ENCODE measurements around the gene SLIT3.

Gene SLIT3

DNA sequence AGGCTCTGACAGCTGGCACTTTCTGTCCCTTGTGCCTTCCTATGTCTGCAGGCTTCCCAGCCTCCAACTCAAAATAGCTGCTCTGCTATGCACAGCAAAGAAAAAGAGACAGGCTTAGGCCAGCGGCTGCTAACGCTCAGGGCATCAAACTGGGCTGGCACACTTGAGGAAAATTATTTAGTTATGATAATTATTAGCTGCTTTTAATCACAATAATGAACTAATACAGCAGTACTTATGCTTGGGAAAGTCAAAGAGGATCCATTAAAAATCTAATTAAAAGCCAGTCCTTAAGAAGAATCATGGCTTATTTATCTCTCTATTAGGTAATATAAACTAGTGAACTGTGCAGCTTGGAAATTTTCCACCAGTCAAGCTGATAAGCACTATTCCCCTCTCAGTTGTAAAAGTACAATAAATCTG, 233.2 kb downstream of the SLIT3 start:
- DNase-seq = no peak

DNA sequence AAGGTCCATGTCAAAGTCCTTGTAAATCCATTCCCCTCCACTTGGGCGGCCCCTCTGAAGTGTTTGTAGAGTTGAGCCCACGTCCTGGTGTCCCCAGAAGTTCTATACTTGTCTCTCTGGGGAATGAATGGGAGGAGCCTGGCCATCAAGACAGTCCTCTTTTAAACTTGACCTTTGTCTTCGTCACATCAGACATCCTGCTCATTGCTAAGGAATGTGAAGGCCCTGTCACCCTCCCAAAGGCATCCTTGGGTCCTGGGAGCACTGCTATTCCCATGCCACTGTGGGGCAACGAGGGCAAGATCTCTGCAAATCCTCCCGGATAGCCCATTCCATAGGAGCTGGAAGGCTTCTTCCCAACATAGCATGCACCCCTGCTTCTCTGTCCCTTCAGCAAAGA, 235.5 kb downstream of the SLIT3 start:
- DNase-seq = no peak

DNA sequence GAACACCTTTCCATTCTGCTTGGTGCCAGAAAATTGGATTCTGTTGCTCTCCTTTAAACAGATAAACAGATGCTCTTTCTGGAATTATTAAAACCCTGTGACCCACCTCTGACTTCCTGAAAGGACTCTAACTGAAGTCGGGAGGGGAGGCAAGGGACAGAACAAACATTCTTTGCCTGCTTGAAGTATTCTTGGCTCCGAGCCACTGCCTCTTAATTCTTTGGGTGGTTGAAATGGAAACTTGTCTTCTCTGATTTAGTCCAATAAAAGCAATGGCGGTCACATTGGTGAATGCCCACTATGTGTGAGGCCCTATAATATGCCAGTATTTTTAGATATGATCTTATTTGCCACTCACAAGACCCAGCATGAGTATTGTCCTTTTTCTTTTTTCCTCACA, 236.8 kb downstream of the SLIT3 start:
- DNase-seq = no peak

DNA sequence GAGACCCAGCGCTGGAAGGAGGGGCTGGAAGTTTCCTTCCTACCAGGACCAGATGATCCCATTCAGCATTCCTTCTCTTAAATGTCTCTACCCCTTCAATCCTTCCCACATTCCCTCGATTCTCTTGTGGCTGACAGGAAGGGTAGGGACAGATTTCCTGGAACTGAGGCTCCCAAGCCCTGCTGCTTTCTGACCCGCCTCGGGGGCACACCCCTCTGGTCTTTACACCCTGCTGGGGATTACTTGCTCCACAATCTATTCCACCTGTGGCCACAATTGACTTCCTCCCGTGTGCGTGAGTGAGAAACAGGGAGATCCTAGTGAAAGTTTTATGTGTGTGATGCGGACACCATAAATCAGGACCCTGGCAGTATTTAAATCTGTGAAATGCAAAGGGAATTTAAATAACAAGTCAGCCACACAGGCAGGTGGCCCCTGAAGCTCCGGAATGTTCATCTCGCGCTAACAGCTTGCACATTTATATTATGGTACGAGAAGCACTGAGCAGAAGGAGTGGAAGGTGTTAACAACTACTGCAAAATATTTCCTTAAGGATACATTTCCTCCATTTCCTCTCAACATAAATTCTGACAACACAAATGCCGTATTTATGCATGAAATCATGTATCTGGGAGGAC, 237.5 kb downstream of the SLIT3 start:
- DNase-seq = no peak

DNA sequence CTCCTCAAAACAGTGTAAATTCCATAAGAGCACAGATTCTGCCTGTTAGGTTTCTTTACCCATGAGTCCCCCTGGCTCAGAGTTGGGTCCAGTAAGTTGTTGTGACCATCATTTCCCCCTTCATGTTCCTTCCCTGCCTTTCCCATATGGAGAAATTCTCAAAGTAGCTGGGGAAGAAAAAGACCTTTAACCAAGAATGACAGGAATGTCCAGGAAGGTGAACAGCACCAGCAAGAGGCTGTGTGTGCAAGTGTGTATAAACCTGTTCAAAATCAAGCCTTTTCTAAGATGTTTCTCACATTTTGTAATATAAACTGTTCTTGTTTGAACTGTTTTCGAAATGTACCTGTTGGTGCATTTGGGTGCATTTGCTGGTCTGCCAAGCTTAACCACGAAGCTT, 238.2 kb downstream of the SLIT3 start:
- no peak for DNase-seq

DNA sequence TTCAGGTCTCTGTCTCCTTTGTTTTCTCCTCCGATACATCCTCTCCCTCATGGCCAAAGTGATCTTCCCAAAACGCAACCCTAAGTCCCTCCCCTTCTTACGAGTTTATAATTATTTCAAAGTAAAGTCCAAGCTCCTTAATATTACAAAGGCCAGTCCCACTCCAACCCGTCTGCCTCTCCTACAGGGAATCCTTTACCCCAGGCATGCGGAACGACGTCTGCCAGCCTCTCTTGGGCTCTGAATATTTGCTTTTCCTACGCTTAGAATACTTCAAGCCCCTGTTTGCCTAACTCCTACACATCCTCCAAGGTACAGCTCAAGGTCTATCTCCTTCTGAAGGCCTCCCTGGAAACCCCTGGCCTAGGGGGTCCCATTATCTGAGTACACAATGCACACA, 246.4 kb downstream of the SLIT3 start:
- no peak for DNase-seq

DNA sequence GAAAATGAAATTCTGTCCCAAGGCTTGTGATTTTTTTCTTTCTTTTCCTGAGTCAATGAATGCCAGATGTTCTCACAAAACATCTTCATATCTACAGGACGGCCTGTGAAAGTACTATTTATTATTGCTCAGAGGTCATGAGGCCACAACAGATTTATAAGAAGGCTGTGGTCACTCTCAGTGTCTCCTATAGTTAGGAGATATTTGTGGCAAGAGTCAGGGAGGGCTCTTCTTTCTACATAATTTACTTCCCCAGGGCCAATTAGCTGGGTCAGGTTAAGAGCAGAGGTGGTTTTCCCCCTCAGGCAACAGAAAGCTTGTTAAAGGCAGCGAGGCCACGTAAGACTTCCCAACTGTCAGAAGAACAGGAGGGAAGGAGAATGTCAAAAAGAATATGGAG, 248.7 kb downstream of the SLIT3 start:
- no peak for DNase-seq

DNA sequence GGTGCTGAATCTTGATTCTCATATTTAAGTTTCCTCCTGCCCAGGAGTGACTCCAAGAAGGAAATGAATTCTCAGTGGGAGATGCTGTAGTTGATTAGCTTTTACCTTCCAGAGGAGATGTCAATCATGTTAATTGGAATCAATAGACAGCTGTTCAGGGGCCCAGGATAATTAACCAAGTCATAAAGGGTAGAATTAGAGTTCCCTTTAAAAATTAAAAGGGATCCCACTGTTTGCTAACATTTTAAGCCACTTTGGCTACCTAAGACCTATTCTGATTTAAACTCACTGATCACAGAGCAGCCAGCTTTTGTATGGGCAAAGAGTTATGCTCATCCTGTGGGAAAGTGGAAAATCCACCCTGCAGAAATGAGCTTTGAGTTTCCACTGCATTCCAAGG, 249.6 kb downstream of the SLIT3 start:
- DNase-seq = no peak

DNA sequence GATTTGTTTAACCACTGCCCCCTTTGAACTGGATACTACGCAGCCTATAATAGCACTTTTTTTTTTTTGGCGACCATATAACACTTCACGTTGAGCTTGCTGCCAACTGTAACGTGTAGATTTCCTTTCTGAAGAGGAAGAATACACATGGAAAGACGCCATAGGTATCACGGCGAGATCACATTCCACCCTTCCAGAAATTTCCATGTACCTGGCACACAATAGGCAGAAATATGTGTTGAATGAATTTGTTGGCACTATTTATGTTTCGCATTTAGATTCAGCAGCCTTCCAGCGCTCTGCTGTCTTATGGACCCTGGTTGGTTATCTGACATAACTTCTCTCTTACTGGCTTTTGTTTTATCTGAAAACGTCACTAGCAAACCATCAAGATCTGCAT, 250.3 kb downstream of the SLIT3 start:
- no peak for DNase-seq

DNA sequence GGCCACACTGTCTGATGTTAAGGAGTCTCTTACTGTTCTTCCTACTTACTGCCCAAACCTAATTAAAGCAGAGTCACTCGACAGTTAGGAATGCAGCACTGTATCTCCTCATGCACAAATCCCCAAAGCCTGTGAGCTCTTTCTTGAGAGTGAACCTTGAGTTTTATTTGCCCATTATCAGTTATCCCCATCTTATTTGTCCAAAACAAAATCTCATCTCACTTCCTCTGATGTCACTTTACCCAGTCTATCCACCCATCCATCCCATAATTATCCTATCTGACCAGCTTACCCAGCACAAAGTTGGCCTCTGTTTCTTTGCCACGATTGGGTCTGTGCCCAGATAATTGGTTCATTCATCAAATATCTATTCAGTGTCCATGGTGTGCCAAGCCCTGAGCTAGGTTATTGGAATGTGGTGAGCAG, 250.8 kb downstream of the SLIT3 start:
- DNase-seq = no peak

DNA sequence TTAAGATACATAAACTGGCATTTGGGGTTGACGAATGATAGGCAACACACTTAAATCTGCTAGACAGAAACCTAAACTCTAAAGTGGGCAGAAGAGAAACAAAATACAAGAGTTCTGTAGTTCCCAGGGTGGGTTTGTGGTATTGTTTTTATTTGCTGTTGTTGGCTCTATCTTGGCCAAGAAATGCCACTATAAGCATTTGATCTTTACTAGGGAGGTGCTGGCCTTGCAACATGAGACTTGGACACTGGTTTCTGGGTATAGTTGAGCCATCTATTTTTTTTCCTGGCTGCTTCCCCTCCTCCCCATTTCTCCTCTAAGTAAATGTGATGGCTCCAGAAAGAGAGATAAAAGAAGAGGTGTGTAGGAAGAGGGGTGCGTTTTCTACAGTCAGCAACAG, 251.2 kb downstream of the SLIT3 start:
- no peak for DNase-seq

DNA sequence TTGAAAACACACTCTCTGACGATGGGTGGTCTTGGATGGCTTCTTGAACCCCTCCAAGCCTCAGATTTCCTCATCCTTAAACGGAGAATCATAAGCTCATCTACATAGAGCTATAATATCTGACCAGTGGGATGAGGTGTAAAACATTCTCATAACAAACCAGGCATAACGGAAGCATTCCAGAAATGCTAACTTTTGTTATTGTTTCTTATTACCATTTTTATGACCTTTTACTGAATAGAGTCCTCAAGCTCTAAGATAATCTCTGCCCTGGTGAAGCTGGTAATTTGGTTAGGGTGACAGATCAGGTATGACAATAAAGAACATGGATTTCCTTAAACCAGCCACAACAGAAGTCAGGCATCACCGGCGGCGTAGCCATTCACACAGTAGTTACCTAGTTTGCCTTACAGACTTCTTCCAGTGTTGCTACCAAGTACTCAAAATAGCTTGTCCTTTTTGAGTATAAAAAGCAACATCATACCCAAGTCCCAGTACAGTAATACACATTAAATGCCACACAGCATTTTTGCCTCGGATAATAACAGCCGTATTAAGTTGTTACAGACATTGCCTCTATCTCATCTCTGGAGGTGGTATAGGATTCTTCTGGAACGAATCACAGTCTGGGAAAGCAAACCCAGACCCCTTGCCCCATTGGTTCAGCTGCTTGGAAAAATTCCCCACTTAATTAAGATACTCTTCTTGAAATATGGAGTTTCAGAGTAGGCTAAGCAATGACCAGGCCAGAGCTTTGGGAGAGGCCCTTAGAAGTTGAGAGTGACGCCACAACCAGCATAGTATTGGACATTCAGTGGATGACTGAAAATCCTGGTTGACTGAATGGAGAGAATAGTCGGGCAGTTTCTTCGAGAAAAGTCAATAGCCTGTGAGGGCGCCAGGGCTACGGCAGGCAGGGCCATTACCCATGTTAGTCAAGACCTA, 252.5 kb downstream of the SLIT3 start:
- no peak for DNase-seq

DNA sequence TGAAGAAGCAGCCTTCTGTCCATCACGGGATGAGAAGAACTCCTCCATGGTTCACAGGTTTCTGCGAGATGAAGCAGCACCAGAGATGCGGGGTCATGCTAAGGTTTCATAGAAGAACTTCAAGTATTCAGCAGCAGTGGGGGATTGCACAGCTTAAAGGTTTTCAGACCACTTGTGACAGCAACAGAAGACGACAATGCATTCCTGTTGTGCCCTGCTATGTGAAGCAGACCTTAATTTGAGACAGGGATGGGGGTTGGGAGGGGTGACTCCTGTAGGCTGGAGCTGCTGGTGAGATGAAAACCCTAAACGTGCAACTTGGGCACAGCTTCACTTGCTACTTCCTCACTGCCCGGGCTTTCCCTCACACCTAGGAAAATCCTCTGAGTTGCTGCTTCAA, 256.0 kb downstream of the SLIT3 start:
- no peak for DNase-seq

DNA sequence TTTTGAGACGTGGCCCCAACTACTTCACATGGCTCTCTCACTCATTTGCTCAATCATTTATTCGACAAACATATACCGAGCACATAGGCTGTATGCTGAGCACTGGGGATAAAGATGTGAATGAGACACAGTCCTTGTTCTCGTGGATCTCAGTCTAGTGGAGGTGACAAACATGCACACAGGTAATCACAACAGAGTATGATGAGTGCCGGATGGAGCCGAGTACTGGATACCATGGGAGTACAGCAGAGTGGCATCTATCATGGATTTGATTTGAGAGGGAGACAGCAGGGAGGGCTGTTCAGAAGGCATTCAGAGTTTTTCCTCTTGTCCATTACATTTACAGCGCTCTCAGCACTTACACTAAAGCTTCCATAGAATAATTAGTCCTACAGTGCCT, 259.8 kb downstream of the SLIT3 start:
- DNase-seq = no peak

DNA sequence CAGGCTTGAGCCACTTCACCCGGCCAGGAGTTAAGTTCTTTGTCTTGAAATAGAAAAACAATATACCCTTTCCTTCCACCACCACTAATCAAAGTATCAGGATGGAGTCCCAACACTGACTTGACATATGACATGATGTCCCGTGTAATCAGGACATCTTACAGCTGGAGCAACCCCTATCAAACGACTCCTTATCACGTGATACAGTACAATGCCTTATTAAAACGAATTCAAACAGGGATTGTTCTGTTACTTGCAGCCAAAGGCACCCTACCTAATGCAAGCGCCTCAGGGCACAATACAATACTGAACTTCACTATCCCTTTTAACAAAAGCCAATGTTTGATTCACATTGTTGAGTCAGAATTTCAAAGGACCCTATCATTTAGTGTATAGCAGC, 261.3 kb downstream of the SLIT3 start:
- DNase-seq = no peak

DNA sequence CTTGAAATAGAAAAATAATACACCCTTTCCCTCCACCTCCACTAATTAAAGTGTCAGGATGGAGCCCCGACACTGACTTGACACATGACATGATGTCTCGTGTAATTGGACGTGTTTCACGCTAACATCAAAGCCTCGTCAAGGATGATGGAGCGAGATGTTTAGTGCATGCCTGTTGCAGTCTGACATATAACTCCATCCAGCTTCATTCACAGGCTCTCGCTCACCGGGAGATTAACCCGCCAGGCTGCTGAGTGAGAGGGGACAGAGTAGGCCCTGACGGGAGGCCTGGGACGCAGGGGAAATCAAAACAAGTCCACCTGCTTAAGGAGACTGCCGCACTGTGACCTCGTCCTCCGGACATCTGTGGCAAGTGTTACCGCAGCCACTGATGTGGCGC, 263.5 kb downstream of the SLIT3 start:
- no peak for DNase-seq

DNA sequence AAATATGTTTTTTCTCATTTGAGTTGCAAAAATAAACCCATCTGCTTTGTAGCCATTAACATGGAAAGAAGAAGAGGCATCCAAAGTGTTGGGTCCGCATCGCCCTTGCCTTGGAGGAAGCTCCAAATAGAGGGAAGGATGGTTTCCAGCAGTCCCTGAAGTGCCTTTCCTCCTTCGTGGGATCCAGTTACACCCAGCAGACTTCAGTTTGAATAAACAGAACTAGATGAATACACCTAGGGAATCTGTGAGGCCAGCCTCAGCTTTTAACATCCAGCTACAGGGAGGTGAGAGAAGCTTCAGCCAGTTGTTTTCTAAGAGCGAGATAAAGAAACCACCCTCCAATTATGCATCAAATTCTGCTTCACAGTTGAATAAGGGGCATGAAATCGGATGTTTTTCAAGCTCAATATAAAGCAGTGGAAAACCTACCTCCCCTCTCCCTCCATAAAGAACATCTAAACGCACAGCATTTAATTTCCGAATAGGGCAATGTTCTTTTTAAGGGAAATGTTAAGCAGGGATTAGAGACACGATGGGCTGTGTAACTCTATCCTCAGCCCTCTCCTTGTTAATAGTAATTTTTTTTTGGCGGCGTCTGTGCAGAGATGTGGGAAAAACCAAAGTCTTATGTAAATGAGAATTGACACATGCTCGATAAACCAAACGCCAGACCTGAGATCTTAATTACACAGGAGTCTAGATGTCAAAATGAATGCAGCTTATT, 264.7 kb downstream of the SLIT3 start:
- no peak for DNase-seq

DNA sequence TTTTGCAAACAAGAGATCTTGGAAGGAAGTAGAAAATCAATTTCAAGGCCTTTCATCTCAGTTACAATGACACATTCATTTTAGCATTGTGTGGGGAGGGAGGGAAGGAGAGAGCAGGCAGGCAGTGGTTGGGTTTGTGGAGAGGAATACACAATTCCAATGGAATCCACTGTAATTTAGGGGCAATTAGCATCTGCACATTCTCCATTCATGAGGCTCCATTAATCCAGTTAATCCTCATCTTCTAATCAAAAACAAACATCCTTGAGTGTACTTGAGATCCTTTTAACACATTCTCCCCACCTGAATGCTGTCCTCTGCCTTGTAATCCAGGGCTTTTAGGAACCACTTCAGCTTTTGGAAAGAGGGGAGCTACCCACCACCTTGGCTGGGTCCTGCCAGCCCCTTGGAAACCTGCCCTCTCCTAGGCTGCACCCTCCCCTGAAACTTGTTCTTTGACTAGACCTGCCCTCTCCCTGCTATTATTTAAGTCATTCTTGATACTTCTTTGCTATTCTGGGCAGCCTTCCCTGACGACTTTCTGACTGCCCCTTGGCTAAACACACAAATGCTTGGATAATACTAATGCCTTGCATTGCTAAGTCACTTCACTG, 271.2 kb downstream of the SLIT3 start:
- no peak for DNase-seq

DNA sequence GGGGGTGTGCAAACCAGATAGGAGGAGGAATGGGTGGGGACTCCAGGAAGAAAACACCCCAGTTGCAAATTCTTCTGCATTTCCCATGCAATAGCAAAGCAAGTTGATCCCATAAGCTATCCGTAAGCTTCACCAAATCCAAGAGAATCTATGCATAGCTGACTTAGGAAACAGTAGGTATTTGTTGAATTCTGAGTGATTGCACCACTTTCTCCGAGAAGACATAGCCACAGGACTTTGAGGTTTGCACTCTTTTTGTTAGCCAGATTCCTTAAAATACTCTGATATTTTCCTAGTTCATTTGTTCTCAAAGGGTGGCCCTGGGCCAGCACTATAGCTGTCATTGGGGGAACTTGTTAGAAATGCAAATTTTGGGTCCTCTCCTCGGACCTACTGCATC, 271.9 kb downstream of the SLIT3 start:
- DNase-seq = no peak

DNA sequence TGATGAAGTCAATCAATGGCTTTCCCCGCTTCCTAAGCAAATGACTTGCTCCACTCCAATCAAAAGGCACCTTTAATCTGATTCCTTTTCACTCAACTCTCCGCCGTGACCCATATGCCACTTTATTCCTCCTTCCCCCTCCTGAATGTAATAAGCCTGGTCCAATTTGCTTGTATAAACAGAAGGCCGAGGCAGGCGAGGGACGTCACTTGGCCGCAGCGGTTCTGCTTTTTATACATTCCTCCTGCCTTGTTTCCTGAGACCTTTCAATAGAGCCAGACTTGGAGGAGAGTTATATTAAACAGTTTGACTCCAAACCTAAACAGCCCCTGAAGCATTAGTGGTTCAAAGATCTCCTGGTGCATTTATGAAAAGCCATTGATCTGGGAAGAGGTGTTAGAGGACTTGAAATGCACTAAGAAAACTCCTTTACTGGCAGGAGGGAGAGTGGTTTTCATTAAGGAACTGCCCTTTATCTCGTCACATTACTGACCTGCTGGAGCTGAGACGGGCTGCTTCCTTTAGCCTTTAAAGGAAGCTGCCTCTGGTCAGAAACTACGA, 273.4 kb downstream of the SLIT3 start:
- no peak for DNase-seq

DNA sequence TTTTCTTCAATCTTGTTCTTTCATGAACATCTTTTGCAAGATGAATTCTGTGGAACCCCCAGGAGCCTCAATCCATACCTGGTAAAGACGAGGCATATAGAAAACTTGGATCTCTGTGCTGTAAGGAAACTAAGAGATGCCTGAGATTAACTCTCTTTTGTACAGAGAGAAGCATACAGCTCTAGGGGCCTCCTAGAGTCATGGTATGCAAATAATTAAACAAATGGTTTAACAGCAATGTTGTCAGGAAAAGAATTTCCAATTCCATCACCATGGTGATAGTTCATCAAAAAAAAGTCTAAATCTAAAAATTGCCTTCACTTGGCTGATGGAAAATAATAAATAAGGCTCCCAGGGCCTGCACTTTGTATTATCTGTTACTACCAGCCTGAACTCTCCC, 275.4 kb downstream of the SLIT3 start:
- no peak for DNase-seq

DNA sequence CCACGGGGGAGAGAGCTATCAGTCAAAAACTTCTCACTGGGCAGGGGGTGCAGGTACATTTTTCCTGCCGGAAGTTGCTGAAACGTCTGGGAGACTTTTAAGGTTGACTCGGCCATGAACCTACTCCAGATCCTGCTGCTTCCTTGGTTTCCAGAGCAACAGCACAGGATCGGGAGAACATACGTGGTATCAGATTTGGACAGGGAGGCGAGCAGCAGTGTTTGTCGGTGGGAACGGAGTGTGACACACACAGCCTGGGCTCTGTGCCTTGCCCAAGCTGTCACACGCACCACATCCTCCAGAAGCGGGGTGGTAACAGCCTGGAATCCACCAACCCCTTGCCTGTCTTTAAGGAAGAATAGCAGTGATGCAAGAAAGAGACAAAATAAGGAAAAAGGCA, 276.5 kb downstream of the SLIT3 start:
- DNase-seq = no peak

DNA sequence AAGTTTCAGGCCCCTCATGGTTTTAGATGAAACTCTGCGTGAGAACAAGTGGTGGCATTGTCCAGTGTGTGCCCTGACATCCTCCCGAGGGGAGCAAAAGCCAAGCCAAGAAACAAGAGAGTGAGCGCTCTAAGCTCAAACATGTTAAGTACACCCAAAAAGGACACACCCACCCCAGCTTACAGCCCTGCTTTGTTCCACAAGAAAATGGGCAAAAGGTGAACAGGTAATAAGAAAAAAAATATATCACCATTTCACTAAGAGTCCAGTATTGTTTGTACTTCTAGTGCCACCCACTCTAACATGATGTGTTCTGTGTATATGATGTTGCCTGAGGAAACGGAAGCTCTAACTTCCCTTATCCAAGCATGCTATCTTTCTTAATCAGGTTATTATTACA, 278.2 kb downstream of the SLIT3 start:
- no peak for DNase-seq

Measured in right hindlimb (tissue), 1 donor.